CD4-positive, alpha-beta T cell (primary cell): ENCODE results near the gene RAD51AP1. TPM values are rescaled to one million over a fixed set of nuclear protein-coding genes. Genes with fewer than 3 reads are reported as not detected.

Experiments used
- ATAC-seq: fragments of 200-7000 bp; cut with Tn5 transposase; one replicate; pipeline ENCODE4 v1.10.0; 2022; ENCODE audit warnings: mild to moderate bottlenecking; ENCODE audit not compliant: poor library complexity
- CTCF ChIA-PET: fragments of 350-600 bp; sonication (Branson Sonifier 250); formaldehyde crosslinking; loops from one replicate; lab custom pipeline; 2021; ENCODE audit warnings: antibody characterized with exemption, inconsistent platforms; lab: Charles Lee
- POLR2A ChIA-PET: fragments of 350-600 bp; sonication (Branson Sonifier 250); formaldehyde crosslinking; loops from one replicate; lab custom pipeline; 2021; ENCODE audit warnings: antibody characterized with exemption, inconsistent platforms; lab: Charles Lee
- DNase-seq, 14 experiments: peaks; one replicate each; pipeline ENCODE4 v3.0.0-alpha.2; 2013 to 2020; ENCODE audit warnings: mixed read lengths in 2 of 14
- H3K27ac ChIP-seq, 2 donors: one replicate each; pipeline versions ENCODE4 v1.5.1 to v1.7.0; 2013; ENCODE audit warnings: low read length in 2 of 2, low read depth in 1 of 2, mild to moderate bottlenecking in 1 of 2
- H3K27me3 ChIP-seq, 2 experiments: 1 replicate in 1 of 2; 2 replicates in 1 of 2; pipeline versions ENCODE4 v1.6.1 to v1.7.0; 2013; ENCODE audit warnings: low read length in 2 of 2, control low read depth in 1 of 2, mild to moderate bottlenecking in 1 of 2, moderate library complexity in 1 of 2; ENCODE audit not compliant: insufficient read depth in 2 of 2, control insufficient read depth in 1 of 2
- H3K36me3 ChIP-seq: one replicate; pipeline ENCODE4 v1.6.1; 2013; ENCODE audit warnings: low read length, control low read depth; ENCODE audit not compliant: insufficient read depth
- H3K4me1 ChIP-seq: one replicate; pipeline ENCODE4 v1.6.1; 2013; ENCODE audit warnings: low read length, control low read depth; ENCODE audit not compliant: insufficient read depth
- H3K4me3 ChIP-seq: one replicate; pipeline ENCODE4 v1.5.1; 2013; ENCODE audit warnings: mild to moderate bottlenecking, low read length, moderate library complexity
- H3K9me3 ChIP-seq, 2 experiments: 1 replicate in 1 of 2; 2 replicates in 1 of 2; pipeline versions ENCODE4 v1.6.1 to v1.7.0; 2013; ENCODE audit warnings: low read length in 2 of 2, mild to moderate bottlenecking in 2 of 2, control low read depth in 1 of 2, moderate library complexity in 1 of 2; ENCODE audit not compliant: control insufficient read depth in 1 of 2, insufficient read depth in 1 of 2
- H3K27ac Mint-ChIP-seq: one replicate; pipeline ENCODE4 v1.8.0; 2020; ENCODE audit warnings: mixed read lengths
- H3K27me3 Mint-ChIP-seq: one replicate; pipeline ENCODE4 v1.8.0; 2021; ENCODE audit warnings: mixed read lengths
- H3K36me3 Mint-ChIP-seq: one replicate; pipeline ENCODE4 v1.8.0; 2021; ENCODE audit warnings: low read depth, mixed read lengths
- H3K4me1 Mint-ChIP-seq: one replicate; pipeline ENCODE4 v1.8.0; 2021; ENCODE audit warnings: low read depth, mixed read lengths
- H3K4me3 Mint-ChIP-seq: one replicate; pipeline ENCODE4 v1.8.0; 2020; ENCODE audit warnings: mild to moderate bottlenecking, mixed read lengths
- H3K9me3 Mint-ChIP-seq: one replicate; pipeline ENCODE4 v1.8.0; 2020; ENCODE audit warnings: mixed read lengths
- intact Hi-C, 2 experiments: fragments of 100-400 bp; cut with DNase I in 1 of 2; cut with micrococcal nuclease in 1 of 2; formaldehyde crosslinking; loops; one replicate each; pipeline versions ENCODE4 v1.15.1 to v1.9.0; 2023 to 2025; cut with DNase I, micrococcal nuclease
- total RNA-seq, 174 experiments: library from RNA in 2 of 174; stranded (reverse) in 2 of 174; gene quantifications; one replicate each; pipeline ENCODE4 v1.2.3 and lab custom pipeline; 2021 to 2026
- TF ChIP-seq, protein P1 (sequence below): fragments of 200-600 bp; IDR thresholded peaks from one replicate; pipeline ENCODE4 v1.8.0; 2022; ENCODE audit warnings: antibody characterized with exemption, mild to moderate bottlenecking

The RAD51AP1 gene
- total RNA-seq, 2 experiments from 2014 or later = 0.45 to 0.93 TPM

DNA sequence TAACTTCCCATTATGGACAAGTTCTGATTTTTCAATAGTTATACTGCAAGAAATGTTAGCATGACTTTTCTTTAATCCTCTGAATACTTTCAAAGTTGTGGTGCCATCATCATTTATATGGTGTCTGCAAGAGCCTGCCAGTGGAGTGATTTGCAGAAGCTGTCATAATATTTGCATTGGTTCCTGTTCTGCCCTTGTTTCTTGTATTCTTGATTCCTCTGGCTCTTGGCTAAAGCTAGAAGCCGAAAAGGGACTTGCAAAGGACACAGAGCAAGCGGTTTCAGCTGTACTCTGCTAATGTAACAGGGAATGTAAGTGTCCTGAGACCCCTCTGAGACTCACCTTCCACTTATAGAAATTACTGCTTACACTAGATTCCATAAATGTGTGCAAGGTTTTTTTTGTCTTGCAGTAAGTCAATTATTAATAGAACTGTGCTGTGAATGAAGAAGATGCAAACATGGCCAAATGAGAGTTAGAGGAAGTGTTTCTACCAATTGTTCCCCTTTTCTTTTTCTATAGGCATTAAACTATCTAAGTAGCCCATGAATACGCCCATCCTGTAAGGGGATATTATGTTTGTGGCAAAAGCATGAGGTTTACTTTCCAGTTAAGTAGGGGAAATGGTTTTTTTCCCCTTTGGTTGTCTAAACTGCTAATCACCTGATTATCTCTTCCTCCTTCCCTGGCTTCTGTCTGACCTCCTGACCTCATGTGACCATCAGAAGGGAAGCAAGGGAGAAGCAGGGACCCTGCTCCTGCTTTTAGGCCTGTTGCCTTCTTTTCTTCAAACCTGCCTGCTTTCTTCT lies 28.6 kb downstream of the RAD51AP1 start:
- Histone ChIP-seq H3K27ac (no peak overlapping the region), H3K4me1 (peaks cover 3% of the 10 kb centered on the region), H3K9me3 (no peaks in the 10 kb centered on the region), H3K4me3 (no peak overlapping the region), H3K27me3 (peaks cover 0 to 5% of the 10 kb centered on the region in 2 experiments), H3K36me3 (no peaks in the 10 kb centered on the region)
- Mint-ChIP-seq H3K27me3 (peaks cover 32% of the 10 kb centered on the region), H3K27ac (no peak overlapping the region), H3K36me3 (no peaks in the 10 kb centered on the region), H3K9me3 (no peaks in the 10 kb centered on the region), H3K4me1 (peaks cover 5% of the 10 kb centered on the region), H3K4me3 (no peak overlapping the region)
- DNase-seq = peak in 2 of 14 experiments; percentile 8 to 11
- no peak for ATAC-seq
- POLR2A ChIA-PET = no interaction called here
- intact Hi-C loops = no loop called here
- CTCF ChIA-PET = no interaction called here
- TF ChIP-seq, protein P1, sequence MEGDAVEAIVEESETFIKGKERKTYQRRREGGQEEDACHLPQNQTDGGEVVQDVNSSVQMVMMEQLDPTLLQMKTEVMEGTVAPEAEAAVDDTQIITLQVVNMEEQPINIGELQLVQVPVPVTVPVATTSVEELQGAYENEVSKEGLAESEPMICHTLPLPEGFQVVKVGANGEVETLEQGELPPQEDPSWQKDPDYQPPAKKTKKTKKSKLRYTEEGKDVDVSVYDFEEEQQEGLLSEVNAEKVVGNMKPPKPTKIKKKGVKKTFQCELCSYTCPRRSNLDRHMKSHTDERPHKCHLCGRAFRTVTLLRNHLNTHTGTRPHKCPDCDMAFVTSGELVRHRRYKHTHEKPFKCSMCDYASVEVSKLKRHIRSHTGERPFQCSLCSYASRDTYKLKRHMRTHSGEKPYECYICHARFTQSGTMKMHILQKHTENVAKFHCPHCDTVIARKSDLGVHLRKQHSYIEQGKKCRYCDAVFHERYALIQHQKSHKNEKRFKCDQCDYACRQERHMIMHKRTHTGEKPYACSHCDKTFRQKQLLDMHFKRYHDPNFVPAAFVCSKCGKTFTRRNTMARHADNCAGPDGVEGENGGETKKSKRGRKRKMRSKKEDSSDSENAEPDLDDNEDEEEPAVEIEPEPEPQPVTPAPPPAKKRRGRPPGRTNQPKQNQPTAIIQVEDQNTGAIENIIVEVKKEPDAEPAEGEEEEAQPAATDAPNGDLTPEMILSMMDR = no peak

DNA sequence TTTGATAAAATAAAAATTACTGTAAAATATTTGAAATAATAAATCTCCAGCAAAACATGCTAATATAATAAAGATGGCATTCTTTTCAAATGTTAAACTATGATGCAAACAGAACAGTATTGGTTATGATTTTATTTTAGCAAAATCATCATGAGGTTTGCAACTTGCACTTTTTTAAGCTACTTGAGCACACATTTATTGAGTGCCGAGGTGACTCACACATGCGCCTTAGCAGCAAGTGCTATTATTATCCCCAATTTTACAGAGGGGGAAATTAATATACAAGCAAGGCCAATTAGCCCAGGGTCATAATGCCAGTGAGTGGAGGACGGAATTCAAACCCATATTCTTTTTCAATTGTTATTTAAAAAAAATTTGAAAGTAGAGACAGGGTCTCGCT lies 30.6 kb downstream of the RAD51AP1 start:
- DNase-seq (no peak), ATAC-seq (no peak)
- no peaks in the 10 kb centered on the region for H3K9me3 ChIP-seq
- intact Hi-C loops = no loop called here
- POLR2A ChIA-PET = no interaction called here
- H3K4me1 ChIP-seq = no peaks in the 10 kb centered on the region
- H3K27ac ChIP-seq = no peak overlapping the region
- Mint-ChIP-seq H3K27me3 (peaks cover 15% of the 10 kb centered on the region), H3K4me3 (no peak overlapping the region), H3K4me1 (no peaks in the 10 kb centered on the region), H3K36me3 (no peaks in the 10 kb centered on the region), H3K9me3 (no peaks in the 10 kb centered on the region), H3K27ac (no peak overlapping the region)
- H3K4me3 ChIP-seq = no peak overlapping the region
- no peaks in the 10 kb centered on the region for H3K36me3 ChIP-seq
- H3K27me3 ChIP-seq = no peaks in the 10 kb centered on the region
- CTCF ChIA-PET = no interaction called here
- TF ChIP-seq, protein P1 = no peak

DNA sequence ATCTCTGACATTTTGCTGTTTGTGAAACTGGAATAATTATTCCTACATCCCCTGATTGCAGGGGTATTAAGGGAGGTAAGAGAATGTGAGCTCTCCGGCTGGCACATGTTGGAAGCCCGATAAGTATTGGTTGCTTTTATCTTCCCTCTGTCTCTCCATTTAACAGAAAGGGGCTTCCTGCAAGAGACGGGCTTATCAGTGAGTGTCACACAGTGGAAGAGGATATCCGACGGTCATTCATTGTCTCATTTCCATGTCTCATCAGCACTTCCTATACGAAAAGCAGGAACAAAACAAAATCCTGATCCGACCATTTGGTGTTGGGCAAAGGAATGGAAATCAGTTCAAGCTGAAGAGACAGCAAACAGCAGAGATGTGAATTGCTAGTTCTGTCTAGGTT lies 34.0 kb downstream of the RAD51AP1 start:
- CTCF ChIA-PET = no interaction called here
- intact Hi-C loops = no loop called here
- no peaks in the 10 kb centered on the region for H3K27me3 Mint-ChIP-seq
- H3K9me3 ChIP-seq = no peaks in the 10 kb centered on the region
- no peak overlapping the region for H3K4me3 Mint-ChIP-seq
- no peaks in the 10 kb centered on the region for H3K27me3 ChIP-seq
- no peak overlapping the region for H3K27ac ChIP-seq
- no peaks in the 10 kb centered on the region for H3K4me1 Mint-ChIP-seq
- ATAC-seq (no peak), DNase-seq (no peak)
- H3K27ac Mint-ChIP-seq = no peak overlapping the region
- no peaks in the 10 kb centered on the region for H3K4me1 ChIP-seq
- TF ChIP-seq, protein P1 = no peak
- no peaks in the 10 kb centered on the region for H3K9me3 Mint-ChIP-seq
- no peak overlapping the region for H3K4me3 ChIP-seq
- H3K36me3 Mint-ChIP-seq = no peaks in the 10 kb centered on the region
- POLR2A ChIA-PET = no interaction called here
- no peaks in the 10 kb centered on the region for H3K36me3 ChIP-seq
